ENCODE data around the gene SLC16A2.
"Not testable (repeated sequence)": the region's sequence is repeated elsewhere in the genome, so short reads cannot be mapped to it uniquely, and the experiment has no call there.

SLC16A2 gene

GRCh38 chrX:74509989-74510388 is 88.7 kb downstream of the SLC16A2 start:
- DNase-seq, result no peak

- no peak for DNase-seq
These were observed 89.1 kb downstream of the SLC16A2 start for GRCh38 chrX:74510401-74510800.

GRCh38 chrX:74511704-74512103 is 90.4 kb downstream of the SLC16A2 start:
- no peak for DNase-seq

- no peak for DNase-seq
These were observed 93.1 kb downstream of the SLC16A2 start for GRCh38 chrX:74514384-74514783.

GRCh38 chrX:74515356-74515755 is 94.1 kb downstream of the SLC16A2 start:
- no peak for DNase-seq

- not testable (repeated sequence) for DNase-seq
These were observed 94.7 kb downstream of the SLC16A2 start for GRCh38 chrX:74516013-74516412.

GRCh38 chrX:74519870-74520269 is 98.6 kb downstream of the SLC16A2 start:
- DNase-seq, result no peak

- no peak for DNase-seq
These were observed 99.0 kb downstream of the SLC16A2 start for GRCh38 chrX:74520291-74520690.

- DNase-seq, result no peak
These were observed 99.6 kb downstream of the SLC16A2 start for GRCh38 chrX:74520896-74521295.

- DNase-seq, result no peak
These were observed 100.9 kb downstream of the SLC16A2 start for GRCh38 chrX:74521961-74522751.

GRCh38 chrX:74523224-74523623 is 101.9 kb downstream of the SLC16A2 start:
- no peak for DNase-seq

- DNase-seq, result no peak
These were observed 102.8 kb downstream of the SLC16A2 start for GRCh38 chrX:74523870-74524735.

GRCh38 chrX:74525116-74525515 is 103.8 kb downstream of the SLC16A2 start:
- DNase-seq, result no peak

- no peak for DNase-seq
These were observed 105.5 kb downstream of the SLC16A2 start for GRCh38 chrX:74526764-74527163.

- DNase-seq, result no peak
These were observed 106.1 kb downstream of the SLC16A2 start for GRCh38 chrX:74527350-74527749.

GRCh38 chrX:74529311-74529710 is 108.0 kb downstream of the SLC16A2 start:
- DNase-seq, result no peak

- no peak for DNase-seq
These were observed 109.8 kb downstream of the SLC16A2 start for GRCh38 chrX:74531081-74531480.

- DNase-seq, result no peak
These were observed 113.3 kb downstream of the SLC16A2 start for GRCh38 chrX:74534569-74535038.

GRCh38 chrX:74535086-74535407 is 113.8 kb downstream of the SLC16A2 start:
- no peak for DNase-seq

- peak in 2 of 4 experiments; percentile 1 to 3 for DNase-seq
These were observed 114.3 kb downstream of the SLC16A2 start for GRCh38 chrX:74535408-74536151.

GRCh38 chrX:74536152-74536831 is 115.0 kb downstream of the SLC16A2 start:
- peak in 2 of 4 experiments; percentile 1 to 30 for DNase-seq

GRCh38 chrX:74536832-74537371 is 115.6 kb downstream of the SLC16A2 start:
- peak in 1 of 4 experiments; percentile 30 for DNase-seq

Measured in activated naive CD4-positive, alpha-beta T cell (primary cell).